ENCODE results near the gene PAMR1.

GRCh38 chr11:35524780-35525179, 636 bp downstream of the PAMR1 start:
- no peak for TF ChIP-seq POLR2AphosphoS5 (IDR thresholded peaks at IDR 0.05)
- TF ChIP-seq, protein P1, sequence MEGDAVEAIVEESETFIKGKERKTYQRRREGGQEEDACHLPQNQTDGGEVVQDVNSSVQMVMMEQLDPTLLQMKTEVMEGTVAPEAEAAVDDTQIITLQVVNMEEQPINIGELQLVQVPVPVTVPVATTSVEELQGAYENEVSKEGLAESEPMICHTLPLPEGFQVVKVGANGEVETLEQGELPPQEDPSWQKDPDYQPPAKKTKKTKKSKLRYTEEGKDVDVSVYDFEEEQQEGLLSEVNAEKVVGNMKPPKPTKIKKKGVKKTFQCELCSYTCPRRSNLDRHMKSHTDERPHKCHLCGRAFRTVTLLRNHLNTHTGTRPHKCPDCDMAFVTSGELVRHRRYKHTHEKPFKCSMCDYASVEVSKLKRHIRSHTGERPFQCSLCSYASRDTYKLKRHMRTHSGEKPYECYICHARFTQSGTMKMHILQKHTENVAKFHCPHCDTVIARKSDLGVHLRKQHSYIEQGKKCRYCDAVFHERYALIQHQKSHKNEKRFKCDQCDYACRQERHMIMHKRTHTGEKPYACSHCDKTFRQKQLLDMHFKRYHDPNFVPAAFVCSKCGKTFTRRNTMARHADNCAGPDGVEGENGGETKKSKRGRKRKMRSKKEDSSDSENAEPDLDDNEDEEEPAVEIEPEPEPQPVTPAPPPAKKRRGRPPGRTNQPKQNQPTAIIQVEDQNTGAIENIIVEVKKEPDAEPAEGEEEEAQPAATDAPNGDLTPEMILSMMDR (IDR thresholded peaks at IDR 0.05) = no peak
